Measurements from ENCODE around the gene ABHD2. TPM values are rescaled to one million over a fixed set of nuclear protein-coding genes. Genes with fewer than 3 reads are reported as not detected.

ABHD2 gene
- total RNA-seq, 1 donor from 2014 or later, result 39.1 TPM

- H3K36me3 Mint-ChIP-seq, result peaks cover 17% of the 10 kb centered on the region
- no peak for DNase-seq (ENCODE audit: low spot score in 2 of 2, unreplicated experiment in 2 of 2)
- H3K27me3 Mint-ChIP-seq (ENCODE audit: low read depth), result no peaks in the 10 kb centered on the region
- no peak for TF ChIP-seq CTCF (IDR thresholded peaks at IDR 0.05; ENCODE audit: unreplicated experiment)
- H3K4me1 Mint-ChIP-seq, result peaks cover 13% of the 10 kb centered on the region
- no peaks in the 10 kb centered on the region for H3K9me3 Mint-ChIP-seq
- no peak overlapping the region for H3K4me3 Mint-ChIP-seq
- H3K27ac Mint-ChIP-seq, result no peak overlapping the region
Measured at GRCh38 chr15:89195836-89196235, 107.6 kb downstream of the ABHD2 start.

GRCh38 chr15:89196241-89196640 lies 108.0 kb downstream of the ABHD2 start:
- Mint-ChIP-seq H3K27me3 (ENCODE audit: low read depth) (no peaks in the 10 kb centered on the region), H3K9me3 (no peaks in the 10 kb centered on the region), H3K27ac (no peak overlapping the region), H3K4me3 (no peak overlapping the region), H3K4me1 (peaks cover 13% of the 10 kb centered on the region), H3K36me3 (peaks cover 16% of the 10 kb centered on the region)
- DNase-seq (ENCODE audit: low spot score in 2 of 2, unreplicated experiment in 2 of 2), result no peak
- TF ChIP-seq CTCF (IDR thresholded peaks at IDR 0.05; ENCODE audit: unreplicated experiment), result no peak

- no peak for TF ChIP-seq CTCF (IDR thresholded peaks at IDR 0.05; ENCODE audit: unreplicated experiment)
- DNase-seq (ENCODE audit: low spot score in 2 of 2, unreplicated experiment in 2 of 2), result no peak
- Mint-ChIP-seq H3K9me3 (no peaks in the 10 kb centered on the region), H3K36me3 (peaks cover 16% of the 10 kb centered on the region), H3K27me3 (ENCODE audit: low read depth) (no peaks in the 10 kb centered on the region), H3K27ac (peak overlapping the region; percentile 39), H3K4me1 (peaks cover 13% of the 10 kb centered on the region), H3K4me3 (no peak overlapping the region)
Measured at GRCh38 chr15:89196994-89197393, 108.7 kb downstream of the ABHD2 start.

- H3K4me1 Mint-ChIP-seq, result peaks cover 13% of the 10 kb centered on the region
- H3K4me3 Mint-ChIP-seq, result no peak overlapping the region
- H3K36me3 Mint-ChIP-seq, result peaks cover 16% of the 10 kb centered on the region
- H3K27ac Mint-ChIP-seq, result peak overlapping the region; percentile 39
- no peaks in the 10 kb centered on the region for H3K9me3 Mint-ChIP-seq
- TF ChIP-seq CTCF (IDR thresholded peaks at IDR 0.05; ENCODE audit: unreplicated experiment), result no peak
- DNase-seq (ENCODE audit: low spot score in 2 of 2, unreplicated experiment in 2 of 2), result no peak
- no peaks in the 10 kb centered on the region for H3K27me3 Mint-ChIP-seq (ENCODE audit: low read depth)
Measured at GRCh38 chr15:89197503-89197971, 109.3 kb downstream of the ABHD2 start.

- no peaks in the 10 kb centered on the region for H3K9me3 Mint-ChIP-seq
- peaks cover 13% of the 10 kb centered on the region for H3K36me3 Mint-ChIP-seq
- no peak for TF ChIP-seq CTCF (IDR thresholded peaks at IDR 0.05; ENCODE audit: unreplicated experiment)
- peaks cover 13% of the 10 kb centered on the region for H3K4me1 Mint-ChIP-seq
- DNase-seq (ENCODE audit: low spot score in 2 of 2, unreplicated experiment in 2 of 2), result no peak
- no peak overlapping the region for H3K4me3 Mint-ChIP-seq
- H3K27me3 Mint-ChIP-seq (ENCODE audit: low read depth), result no peaks in the 10 kb centered on the region
- no peak overlapping the region for H3K27ac Mint-ChIP-seq
Measured at GRCh38 chr15:89198196-89198595, 109.9 kb downstream of the ABHD2 start.

- no peak overlapping the region for H3K4me3 Mint-ChIP-seq
- H3K4me1 Mint-ChIP-seq, result peaks cover 13% of the 10 kb centered on the region
- H3K36me3 Mint-ChIP-seq, result peaks cover 9% of the 10 kb centered on the region
- H3K27ac Mint-ChIP-seq, result no peak overlapping the region
- no peak for TF ChIP-seq CTCF (IDR thresholded peaks at IDR 0.05; ENCODE audit: unreplicated experiment)
- no peaks in the 10 kb centered on the region for H3K9me3 Mint-ChIP-seq
- DNase-seq (ENCODE audit: low spot score in 2 of 2, unreplicated experiment in 2 of 2), result no peak
- H3K27me3 Mint-ChIP-seq (ENCODE audit: low read depth), result no peaks in the 10 kb centered on the region
Measured at GRCh38 chr15:89198934-89199333, 110.7 kb downstream of the ABHD2 start.

Measured in mesothelial cell of epicardium (in vitro differentiated cells).